Measurements from ENCODE around the gene SP4. TPM values are rescaled to one million over a fixed set of nuclear protein-coding genes. Genes with fewer than 3 reads are reported as not detected.

Gene SP4
- polyA plus RNA-seq, 3 donors, result 1.3 to 1.8 (median 1.3) TPM

- Mint-ChIP-seq H3K36me3 (no peaks in the 10 kb centered on the region), H3K4me3 (no peak overlapping the region), H3K27me3 (ENCODE audit: low read depth in 3 of 3) (peaks cover 0 to 11% (median 0%) of the 10 kb centered on the region in 3 donors), H3K27ac (peak overlapping the region in 1 of 7 donors; percentile 46), H3K4me1 (peaks cover 2% of the 10 kb centered on the region), H3K9me3 (peaks cover 0 to 4% (median 0%) of the 10 kb centered on the region in 7 donors)
- H3K4me2 ChIP-seq (replicated peaks; ENCODE audit: extremely low read depth, low read length, poor library complexity, severe bottlenecking), result no peak overlapping the region
- no peak overlapping the region for H3K27ac ChIP-seq (ENCODE audit: low read depth in 1 of 2, low read length in 2 of 2)
- no peaks in the 10 kb centered on the region for H3K27me3 ChIP-seq (ENCODE audit: control insufficient read depth in 2 of 2, insufficient read depth in 2 of 2, low read length in 2 of 2)
- no peak overlapping the region for H2AFZ ChIP-seq (ENCODE audit: insufficient read depth, low read depth, low read length, poor library complexity, severe bottlenecking)
- whole genome bisulfite sequencing (ENCODE audit: insufficient coverage), result 88% methylated on average over 1 of the region's 4 CpGs
- no peaks in the 10 kb centered on the region for H3K9me3 ChIP-seq (replicated peaks in 1 of 2; ENCODE audit: control insufficient read depth in 1 of 2, insufficient read depth in 1 of 2, low read length in 2 of 2)
- H4K20me1 ChIP-seq (ENCODE audit: insufficient read depth, low read length), result no peaks in the 10 kb centered on the region
- no peak overlapping the region for H3K4me3 ChIP-seq (replicated peaks in 1 of 3; ENCODE audit: low read depth in 2 of 3, low read length in 3 of 3)
- H3K9ac ChIP-seq (ENCODE audit: insufficient read depth, low read length, poor library complexity, severe bottlenecking), result no peak overlapping the region
- TF ChIP-seq CTCF (IDR thresholded peaks at IDR 0.05), result no peak
- H3K36me3 ChIP-seq (replicated peaks in 1 of 2; ENCODE audit: control insufficient read depth in 1 of 2, insufficient read depth in 2 of 2, low read length in 2 of 2), result no peaks in the 10 kb centered on the region
- no peaks in the 10 kb centered on the region for H3K4me1 ChIP-seq (ENCODE audit: control insufficient read depth in 1 of 2, insufficient read depth in 2 of 2, low read length in 2 of 2)
- H3K79me2 ChIP-seq (ENCODE audit: insufficient read depth, low read length), result no peaks in the 10 kb centered on the region
- intact Hi-C loops (cut with micrococcal nuclease), result no loop called here
- DNase-seq, result no peak
Observed at GRCh38 chr7:21417647-21418046, 10.2 kb upstream of the SP4 start.

- Mint-ChIP-seq H3K27me3 (ENCODE audit: low read depth in 3 of 3) (peaks cover 0 to 2% (median 0%) of the 10 kb centered on the region in 3 donors), H3K4me1 (peaks cover 11% of the 10 kb centered on the region), H3K36me3 (no peaks in the 10 kb centered on the region), H3K9me3 (peaks cover 0 to under 1% (median 0%) of the 10 kb centered on the region in 7 donors), H3K27ac (no peak overlapping the region), H3K4me3 (no peak overlapping the region)
- Histone ChIP-seq H3K4me3 (replicated peaks in 1 of 3; ENCODE audit: low read depth in 2 of 3, low read length in 3 of 3) (no peak overlapping the region), H3K9me3 (replicated peaks in 1 of 2; ENCODE audit: control insufficient read depth in 1 of 2, insufficient read depth in 1 of 2, low read length in 2 of 2) (no peaks in the 10 kb centered on the region), H3K4me1 (ENCODE audit: control insufficient read depth in 1 of 2, insufficient read depth in 2 of 2, low read length in 2 of 2) (peaks cover 9 to 12% of the 10 kb centered on the region in 2 donors), H4K20me1 (ENCODE audit: insufficient read depth, low read length) (no peaks in the 10 kb centered on the region), H3K27me3 (ENCODE audit: control insufficient read depth in 2 of 2, insufficient read depth in 2 of 2, low read length in 2 of 2) (no peaks in the 10 kb centered on the region), H3K27ac (ENCODE audit: low read depth in 1 of 2, low read length in 2 of 2) (no peak overlapping the region), H3K4me2 (replicated peaks; ENCODE audit: extremely low read depth, low read length, poor library complexity, severe bottlenecking) (no peak overlapping the region), H2AFZ (ENCODE audit: insufficient read depth, low read depth, low read length, poor library complexity, severe bottlenecking) (no peak overlapping the region), H3K36me3 (replicated peaks in 1 of 2; ENCODE audit: control insufficient read depth in 1 of 2, insufficient read depth in 2 of 2, low read length in 2 of 2) (no peaks in the 10 kb centered on the region), H3K9ac (ENCODE audit: insufficient read depth, low read length, poor library complexity, severe bottlenecking) (no peak overlapping the region), H3K79me2 (ENCODE audit: insufficient read depth, low read length) (no peaks in the 10 kb centered on the region)
- no peak for TF ChIP-seq CTCF (IDR thresholded peaks at IDR 0.05)
- DNase-seq, result no peak
- intact Hi-C loops (cut with micrococcal nuclease), result no loop called here
Observed at GRCh38 chr7:21422751-21423150, 5.1 kb upstream of the SP4 start.
